Spleen (tissue), 11 donors: ENCODE results near the gene CD276. TPM values are rescaled to one million over a fixed set of nuclear protein-coding genes. Genes with fewer than 3 reads are reported as not detected.

ENCODE experiments used
- DNase-seq: peaks from one replicate; pipeline ENCODE4 v3.0.0-alpha.2; 2020
- H3K27ac ChIP-seq, 8 donors: fragments of 200-600 bp; sonication (generic) in 7 of 8; 1 replicate in 4 of 8; 2 replicates in 4 of 8; pipeline versions ENCODE4 v1.5.0 to v1.8.0; 2016 to 2021; ENCODE audit warnings: inconsistent platforms in 4 of 8, mild to moderate bottlenecking in 4 of 8, moderate library complexity in 1 of 8
- H3K27me3 ChIP-seq, 7 donors: fragments of 200-600 bp; sonication (generic) in 6 of 7; replicated peaks in 1 of 7; 1 replicate in 4 of 7; 2 replicates in 3 of 7; pipeline versions ENCODE4 v1.5.0 to v1.8.0; 2016 to 2021; ENCODE audit warnings: inconsistent platforms in 3 of 7, mild to moderate bottlenecking in 1 of 7
- H3K36me3 ChIP-seq, 6 donors: fragments of 200-600 bp; sonication (generic) in 5 of 6; 1 replicate in 4 of 6; 2 replicates in 2 of 6; pipeline versions ENCODE4 v1.5.0 to v1.8.0; 2016 to 2021; ENCODE audit warnings: inconsistent platforms in 2 of 6
- H3K4me1 ChIP-seq, 6 donors: fragments of 200-600 bp; sonication (generic) in 5 of 6; 1 replicate in 3 of 6; 2 replicates in 3 of 6; pipeline versions ENCODE4 v1.5.0 to v1.8.0; 2016 to 2021; ENCODE audit warnings: inconsistent platforms in 3 of 6
- H3K4me3 ChIP-seq, 8 donors: fragments of 200-600 bp; sonication (generic) in 7 of 8; 1 replicate in 4 of 8; 2 replicates in 4 of 8; pipeline versions ENCODE4 v1.5.0 to v1.8.0; 2016 to 2021; ENCODE audit warnings: inconsistent platforms in 4 of 8, mild to moderate bottlenecking in 4 of 8, moderate library complexity in 2 of 8
- H3K9me3 ChIP-seq, 8 donors: fragments of 200-600 bp; sonication (generic) in 7 of 8; 1 replicate in 4 of 8; 2 replicates in 4 of 8; pipeline versions ENCODE4 v1.5.0 to v1.8.0; 2016 to 2021; ENCODE audit warnings: inconsistent platforms in 4 of 8
- POLR2A ChIP-seq, 3 donors: fragments of 450-650 bp; IDR thresholded peaks; one replicate each; pipeline ENCODE4 v1.5.1; 2017; ENCODE audit warnings: antibody characterized with exemption in 3 of 3, mild to moderate bottlenecking in 1 of 3
- POLR2AphosphoS5 ChIP-seq, 3 donors: sonication (generic); formaldehyde crosslinking; IDR thresholded peaks; one replicate each; pipeline ENCODE4 v1.5.1; 2017; ENCODE audit warnings: antibody characterized with exemption in 3 of 3
- whole genome bisulfite sequencing, 5 donors: extraction: QIAGEN DNeasy Blood & Tissue Kit in 3 of 5; methylation state at CpG; one replicate each; pipeline versions ENCODE4 v1.1.5 to v1.1.7; 2013 to 2018; 5-methylcytosine and 5-hydroxymethylcytosine counted together
- intact Hi-C: fragments of 100-400 bp; cut with DNase I; formaldehyde crosslinking; loops from one replicate; pipeline ENCODE4 v1.15.0; 2023; ENCODE audit warnings: low total_unique reads
- polyA plus RNA-seq, 3 donors: library from polyadenylated mRNA; stranded (reverse); fragments of 200-250 nt; gene quantifications; one replicate each; pipeline ENCODE4 v1.2.1, GENCODE V29; 2013
- total RNA-seq, 7 donors: library from RNA; depleted of rRNA in 3 of 7; stranded (reverse); fragments of >200 nt in 3 of 7; fragmentation: NEBNext Ultra II Directional in 4 of 7; extraction: Animal tissue kit (Norgen Biotek cat#: 25700) in 4 of 7; gene quantifications; one replicate each; pipeline versions ENCODE4 v1.1.0 to v1.2.1, GENCODE V29; 2016 to 2021
- TF ChIP-seq, protein P1 (sequence below), 11 experiments: fragments of 200-600 bp in 7 of 11; fragments of 450-650 bp in 4 of 11; sonication (generic) in 4 of 11; IDR thresholded peaks in 8 of 11; conservative IDR thresholded peaks in 3 of 11; 1 replicate in 7 of 11; 2 replicates in 4 of 11; pipeline versions ENCODE4 v1.4.0 to v1.8.0; 2016 to 2021; ENCODE audit warnings: antibody characterized with exemption in 11 of 11, inconsistent platforms in 4 of 11, mild to moderate bottlenecking in 1 of 11
- donor health status: healthy with polysubstance abuse.
- donor health status: DM: no; HTN: no; CAD: no; lungs with moderate emphysema.
- donor health status: DM: no; HTN: no; CAD: no.
- donor health status: Bipolar disorder and iron deficiency.
- donor health status: healthy.
- donor health status: DM: no; HTN: no; CAD: no.
- donor health status: DM: yes; HTN: yes; CAD: no.

Gene CD276
- total and polyA plus RNA-seq, 10 donors, result 9.8 to 95.6 (median 27.2) TPM

GRCh38 chr15:73655724-73656123 is 28.5 kb upstream of the CD276 start:
- H3K9me3 ChIP-seq, result peaks cover 0 to 4% (median 0%) of the 10 kb centered on the region in 8 donors
- H3K27me3 ChIP-seq, result peaks cover 0 to 8% (median 0%) of the 10 kb centered on the region in 7 donors
- intact Hi-C loops, result no loop called here
- no peaks in the 10 kb centered on the region for H3K36me3 ChIP-seq
- no peak overlapping the region for H3K4me3 ChIP-seq
- no peak overlapping the region for H3K27ac ChIP-seq
- no peak for DNase-seq
- TF ChIP-seq POLR2AphosphoS5 (IDR thresholded peaks at IDR 0.05) (no peak), POLR2A (IDR thresholded peaks at IDR 0.05) (no peak)
- TF ChIP-seq, protein P1, sequence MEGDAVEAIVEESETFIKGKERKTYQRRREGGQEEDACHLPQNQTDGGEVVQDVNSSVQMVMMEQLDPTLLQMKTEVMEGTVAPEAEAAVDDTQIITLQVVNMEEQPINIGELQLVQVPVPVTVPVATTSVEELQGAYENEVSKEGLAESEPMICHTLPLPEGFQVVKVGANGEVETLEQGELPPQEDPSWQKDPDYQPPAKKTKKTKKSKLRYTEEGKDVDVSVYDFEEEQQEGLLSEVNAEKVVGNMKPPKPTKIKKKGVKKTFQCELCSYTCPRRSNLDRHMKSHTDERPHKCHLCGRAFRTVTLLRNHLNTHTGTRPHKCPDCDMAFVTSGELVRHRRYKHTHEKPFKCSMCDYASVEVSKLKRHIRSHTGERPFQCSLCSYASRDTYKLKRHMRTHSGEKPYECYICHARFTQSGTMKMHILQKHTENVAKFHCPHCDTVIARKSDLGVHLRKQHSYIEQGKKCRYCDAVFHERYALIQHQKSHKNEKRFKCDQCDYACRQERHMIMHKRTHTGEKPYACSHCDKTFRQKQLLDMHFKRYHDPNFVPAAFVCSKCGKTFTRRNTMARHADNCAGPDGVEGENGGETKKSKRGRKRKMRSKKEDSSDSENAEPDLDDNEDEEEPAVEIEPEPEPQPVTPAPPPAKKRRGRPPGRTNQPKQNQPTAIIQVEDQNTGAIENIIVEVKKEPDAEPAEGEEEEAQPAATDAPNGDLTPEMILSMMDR (IDR thresholded peaks at IDR 0.05 in 8 of 11, conservative IDR thresholded peaks at IDR 0.05 in 3 of 11), result no peak
- 76 to 88% (median 88%) methylated on average over 2 of the region's 2 CpGs for whole genome bisulfite sequencing, 5 donors
- H3K4me1 ChIP-seq, result peaks cover 0 to 4% (median 0%) of the 10 kb centered on the region in 6 donors

DNA sequence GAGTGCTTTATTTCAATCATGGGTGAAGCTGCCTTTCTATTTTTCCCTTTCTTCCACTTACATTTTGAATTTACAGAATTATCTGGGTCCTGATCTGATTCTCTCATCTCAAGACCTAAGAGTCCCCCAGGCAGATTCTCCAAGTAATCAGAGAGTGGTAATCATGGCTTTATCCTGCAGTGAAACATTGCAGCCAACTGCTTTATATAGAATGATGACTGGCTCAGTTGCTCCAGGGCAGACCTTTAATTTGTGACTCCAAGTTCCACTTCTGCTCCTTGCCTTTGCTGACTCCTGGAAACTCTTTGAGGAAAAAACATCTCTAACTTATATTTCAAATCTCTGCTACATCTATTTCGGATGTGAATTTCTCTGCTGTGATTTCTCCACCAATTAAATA is 25.5 kb upstream of the CD276 start:
- Histone ChIP-seq H3K4me1 (no peaks in the 10 kb centered on the region), H3K27me3 (peaks cover 0 to 8% (median 0%) of the 10 kb centered on the region in 7 donors), H3K9me3 (peaks cover 0 to 12% (median 11%) of the 10 kb centered on the region in 8 donors), H3K27ac (no peak overlapping the region), H3K4me3 (no peak overlapping the region), H3K36me3 (no peaks in the 10 kb centered on the region)
- 69 to 87% (median 81%) methylated on average over 1 of the region's 1 CpG for WGBS, 5 donors
- intact Hi-C loops, result no loop called here
- no peak for DNase-seq
- TF ChIP-seq POLR2A (IDR thresholded peaks at IDR 0.05) (no peak), POLR2AphosphoS5 (IDR thresholded peaks at IDR 0.05) (no peak)
- TF ChIP-seq, protein P1 (IDR thresholded peaks at IDR 0.05 in 8 of 11, conservative IDR thresholded peaks at IDR 0.05 in 3 of 11), result no peak

DNA sequence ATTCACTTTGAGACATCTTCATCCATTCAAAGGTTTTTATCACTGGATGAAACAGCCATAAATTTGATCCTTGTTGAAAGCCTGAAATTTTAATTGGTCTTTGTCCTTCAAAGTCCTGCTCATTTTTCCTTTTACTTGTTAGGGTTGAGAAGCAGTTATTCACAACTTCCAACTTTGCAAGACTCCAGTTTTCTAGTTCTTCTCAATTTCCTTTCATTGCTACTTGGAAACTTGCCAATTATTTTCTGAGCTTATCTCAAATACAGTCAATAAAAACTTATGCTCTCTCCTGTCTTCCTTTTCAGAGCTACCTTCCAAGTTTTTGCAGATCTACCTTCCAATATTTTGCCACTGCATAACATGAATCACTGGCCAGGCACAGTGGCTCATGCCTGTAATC is 23.7 kb upstream of the CD276 start:
- TF ChIP-seq POLR2A (IDR thresholded peaks at IDR 0.05), result no peak
- Histone ChIP-seq H3K27ac (no peak overlapping the region), H3K4me3 (no peak overlapping the region), H3K4me1 (no peaks in the 10 kb centered on the region), H3K27me3 (peaks cover 0 to 8% (median 0%) of the 10 kb centered on the region in 7 donors), H3K36me3 (no peaks in the 10 kb centered on the region), H3K9me3 (peaks cover 0 to 15% (median 11%) of the 10 kb centered on the region in 8 donors)
- no peak for DNase-seq
- intact Hi-C loops, result no loop called here

GRCh38 chr15:73674587-73674986 is 9.6 kb upstream of the CD276 start:
- no peak for DNase-seq
- intact Hi-C loops, result no loop called here
- Histone ChIP-seq H3K27me3 (peaks cover 0 to 46% (median 0%) of the 10 kb centered on the region in 7 donors), H3K4me3 (no peak overlapping the region), H3K4me1 (peaks cover 0 to 6% (median 0%) of the 10 kb centered on the region in 6 donors), H3K27ac (no peak overlapping the region), H3K36me3 (no peaks in the 10 kb centered on the region), H3K9me3 (no peaks in the 10 kb centered on the region)
- TF ChIP-seq POLR2AphosphoS5 (IDR thresholded peaks at IDR 0.05) (no peak), POLR2A (IDR thresholded peaks at IDR 0.05) (no peak)
- TF ChIP-seq, protein P1 (IDR thresholded peaks at IDR 0.05 in 8 of 11, conservative IDR thresholded peaks at IDR 0.05 in 3 of 11), result no peak
- WGBS, 5 donors, result 80 to 94% (median 90%) methylated on average over 1 of the region's 1 CpG

- Histone ChIP-seq H3K27me3 (peaks cover 0 to 34% (median 0%) of the 10 kb centered on the region in 7 donors), H3K27ac (no peak overlapping the region), H3K4me1 (peaks cover 0 to 6% (median 0%) of the 10 kb centered on the region in 6 donors), H3K36me3 (no peaks in the 10 kb centered on the region), H3K4me3 (no peak overlapping the region), H3K9me3 (no peaks in the 10 kb centered on the region)
- TF ChIP-seq POLR2A (IDR thresholded peaks at IDR 0.05) (no peak), POLR2AphosphoS5 (IDR thresholded peaks at IDR 0.05) (no peak)
- TF ChIP-seq, protein P1 (IDR thresholded peaks at IDR 0.05 in 8 of 11, conservative IDR thresholded peaks at IDR 0.05 in 3 of 11), result peak; percentile 64 to 91 (median 85)
- WGBS, 5 donors, result 41 to 80% (median 62%) methylated on average over 5 of the region's 5 CpGs
- DNase-seq, result no peak
- intact Hi-C loops, result no loop called here
Observed at GRCh38 chr15:73677146-73677607, 7.0 kb upstream of the CD276 start.
